WI38 (cell line): Measurements from ENCODE around the gene CHD1.

ENCODE experiments used
- H3K4me3 ChIP-seq: 2 replicates; pipeline ENCODE4 v1.5.1; 2011; ENCODE audit warnings: low read depth, mild to moderate bottlenecking, control low read depth, low read length
- TF ChIP-seq, protein P1 (sequence below): IDR thresholded peaks from 2 replicates; pipeline ENCODE4 v1.5.1; 2012; ENCODE audit warnings: low read depth, mild to moderate bottlenecking, control low read depth, low read length

Gene CHD1

DNA sequence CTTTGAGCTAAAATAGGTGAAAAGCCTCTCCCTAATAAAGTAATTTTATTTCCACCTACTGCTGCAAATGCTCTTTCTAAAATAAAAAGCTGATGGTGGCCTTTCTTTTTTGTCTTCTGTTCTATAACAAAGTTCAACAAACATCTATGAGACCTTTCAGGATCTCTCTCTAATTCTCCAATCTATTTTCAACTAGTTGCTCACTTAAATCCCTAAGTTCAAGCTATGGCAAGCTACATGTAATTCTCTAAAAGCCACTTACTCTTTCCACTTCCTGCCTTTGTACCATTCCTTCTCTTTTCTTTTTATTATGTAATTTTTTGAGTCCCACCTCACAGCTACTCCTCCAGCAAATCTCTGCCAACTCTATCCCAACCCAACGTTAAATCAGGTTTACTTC, 20.9 kb downstream of the CHD1 start:
- TF ChIP-seq, protein P1, sequence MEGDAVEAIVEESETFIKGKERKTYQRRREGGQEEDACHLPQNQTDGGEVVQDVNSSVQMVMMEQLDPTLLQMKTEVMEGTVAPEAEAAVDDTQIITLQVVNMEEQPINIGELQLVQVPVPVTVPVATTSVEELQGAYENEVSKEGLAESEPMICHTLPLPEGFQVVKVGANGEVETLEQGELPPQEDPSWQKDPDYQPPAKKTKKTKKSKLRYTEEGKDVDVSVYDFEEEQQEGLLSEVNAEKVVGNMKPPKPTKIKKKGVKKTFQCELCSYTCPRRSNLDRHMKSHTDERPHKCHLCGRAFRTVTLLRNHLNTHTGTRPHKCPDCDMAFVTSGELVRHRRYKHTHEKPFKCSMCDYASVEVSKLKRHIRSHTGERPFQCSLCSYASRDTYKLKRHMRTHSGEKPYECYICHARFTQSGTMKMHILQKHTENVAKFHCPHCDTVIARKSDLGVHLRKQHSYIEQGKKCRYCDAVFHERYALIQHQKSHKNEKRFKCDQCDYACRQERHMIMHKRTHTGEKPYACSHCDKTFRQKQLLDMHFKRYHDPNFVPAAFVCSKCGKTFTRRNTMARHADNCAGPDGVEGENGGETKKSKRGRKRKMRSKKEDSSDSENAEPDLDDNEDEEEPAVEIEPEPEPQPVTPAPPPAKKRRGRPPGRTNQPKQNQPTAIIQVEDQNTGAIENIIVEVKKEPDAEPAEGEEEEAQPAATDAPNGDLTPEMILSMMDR: no peak
- no peak overlapping the region for H3K4me3 ChIP-seq

DNA sequence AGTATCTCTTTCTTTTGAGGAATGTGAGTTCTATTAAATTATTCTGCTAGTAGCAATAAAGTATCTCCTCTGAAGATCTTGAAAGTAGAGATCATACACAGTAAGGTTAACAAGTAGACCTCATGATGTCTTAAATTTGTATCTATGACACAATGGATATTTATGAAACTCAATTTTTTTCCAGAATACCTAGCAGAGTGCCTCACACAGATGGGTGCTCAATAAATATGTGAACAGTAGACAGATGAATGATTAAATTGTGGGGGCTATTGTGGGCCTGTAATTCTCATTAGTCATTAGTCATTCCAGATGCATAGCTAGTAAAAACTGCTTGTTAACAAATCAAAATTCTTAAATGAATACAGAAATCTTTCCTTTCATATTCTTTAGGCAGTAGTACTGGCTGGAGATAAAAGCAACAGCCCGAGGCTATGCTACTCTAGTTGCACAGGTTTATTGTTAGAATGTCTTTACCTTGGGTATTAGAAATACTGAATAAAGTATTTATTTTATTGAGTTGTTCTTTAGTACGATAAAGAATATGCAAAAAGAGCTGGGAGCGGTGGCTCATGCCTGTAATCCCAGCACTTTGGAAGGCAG, 22.0 kb downstream of the CHD1 start:
- H3K4me3 ChIP-seq: no peak overlapping the region
- TF ChIP-seq, protein P1: no peak

DNA sequence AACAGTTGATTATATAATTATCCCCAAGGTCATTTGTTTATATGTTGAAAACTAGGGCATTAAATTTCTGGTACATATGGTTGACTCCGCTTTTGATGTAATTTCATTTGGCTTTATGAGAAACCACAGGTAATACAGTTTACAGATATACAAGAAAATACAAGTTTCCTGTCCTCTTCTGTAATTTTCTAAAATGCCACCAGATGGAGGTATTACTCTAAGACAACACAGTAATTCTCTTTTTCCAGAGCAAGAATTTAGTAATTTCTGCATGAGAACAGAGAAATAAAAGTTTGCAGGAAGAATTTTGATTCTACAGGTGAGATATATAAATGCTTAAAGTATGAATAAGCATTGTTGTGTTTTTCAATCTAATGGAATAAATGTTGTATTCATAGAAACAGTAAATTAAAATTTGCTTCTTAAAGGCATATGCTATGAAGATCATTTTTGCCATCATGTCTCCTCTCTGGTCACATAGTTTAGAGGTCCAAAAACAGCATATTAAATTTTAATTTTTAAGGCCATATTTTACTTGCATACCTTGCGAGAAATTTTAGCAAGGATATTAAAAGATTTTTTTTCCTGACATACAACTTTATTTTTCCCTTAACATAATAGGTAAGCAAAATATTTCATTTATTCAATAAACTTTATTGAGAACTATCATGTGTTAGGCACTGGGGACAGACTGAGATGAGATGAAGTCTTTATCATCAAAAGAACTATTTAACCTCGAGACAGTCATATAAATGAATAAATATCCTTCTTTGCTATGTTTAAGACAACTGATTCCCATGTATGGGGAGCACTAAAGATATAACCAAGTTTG, 22.7 kb downstream of the CHD1 start:
- H3K4me3 ChIP-seq: no peak overlapping the region
- TF ChIP-seq, protein P1: no peak

DNA sequence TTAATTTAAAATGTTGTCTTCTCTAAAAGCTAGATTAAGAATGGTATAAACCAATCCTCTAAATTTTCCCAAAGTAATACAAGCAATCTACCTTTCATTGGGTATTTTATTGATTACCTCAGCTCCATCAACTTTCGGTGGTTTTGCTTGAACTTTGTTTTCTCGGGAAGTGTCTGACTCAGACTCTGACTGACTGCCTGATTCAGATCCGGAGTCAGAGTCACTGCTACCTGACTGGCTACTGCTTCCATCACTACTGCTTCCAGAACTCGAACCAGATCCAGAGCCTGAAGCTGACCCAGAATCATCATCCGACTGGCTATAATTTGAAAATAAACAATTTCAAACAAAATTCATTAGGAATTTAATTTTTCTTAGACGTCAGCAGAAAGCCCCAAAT, 24.0 kb downstream of the CHD1 start:
- TF ChIP-seq, protein P1: no peak
- H3K4me3 ChIP-seq: no peak overlapping the region

DNA sequence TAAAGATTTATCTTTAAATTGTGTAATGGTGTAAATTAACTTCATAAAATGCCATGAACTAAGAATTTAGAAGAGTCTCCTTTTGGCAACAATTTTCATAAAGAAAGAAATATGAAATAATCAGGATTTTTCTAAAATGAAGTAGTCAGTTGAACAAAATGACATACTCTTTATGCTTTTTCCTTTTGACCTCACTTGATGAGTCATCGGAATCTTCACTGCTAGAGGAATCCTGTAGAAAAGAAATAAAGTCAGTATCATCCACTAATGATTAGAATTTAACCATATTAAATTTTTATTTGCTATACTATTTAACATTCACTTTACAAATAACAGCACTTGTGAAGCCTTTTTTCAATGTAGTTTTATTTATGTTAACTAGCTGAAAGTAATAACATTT, 26.1 kb downstream of the CHD1 start:
- H3K4me3 ChIP-seq: no peak overlapping the region
- TF ChIP-seq, protein P1: no peak

DNA sequence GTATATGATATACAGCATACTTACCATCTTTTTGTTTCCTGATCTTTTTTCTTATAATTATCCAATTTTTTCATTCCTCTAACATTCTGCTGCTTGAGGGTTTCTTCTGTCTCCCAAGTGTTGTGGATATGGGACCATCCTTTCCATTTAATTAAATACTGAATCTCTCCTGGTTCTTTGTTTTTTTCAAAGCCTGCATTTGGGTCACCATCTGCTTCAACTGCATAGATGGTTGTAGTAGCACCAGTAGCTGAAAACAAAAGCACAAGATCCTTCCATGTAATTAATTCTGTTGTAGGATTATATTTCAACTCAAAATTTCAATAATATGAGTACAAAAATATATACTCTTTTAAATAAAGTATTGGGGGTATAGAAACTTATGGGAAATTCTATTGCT, 29.4 kb downstream of the CHD1 start:
- no peak overlapping the region for H3K4me3 ChIP-seq
- TF ChIP-seq, protein P1: no peak

DNA sequence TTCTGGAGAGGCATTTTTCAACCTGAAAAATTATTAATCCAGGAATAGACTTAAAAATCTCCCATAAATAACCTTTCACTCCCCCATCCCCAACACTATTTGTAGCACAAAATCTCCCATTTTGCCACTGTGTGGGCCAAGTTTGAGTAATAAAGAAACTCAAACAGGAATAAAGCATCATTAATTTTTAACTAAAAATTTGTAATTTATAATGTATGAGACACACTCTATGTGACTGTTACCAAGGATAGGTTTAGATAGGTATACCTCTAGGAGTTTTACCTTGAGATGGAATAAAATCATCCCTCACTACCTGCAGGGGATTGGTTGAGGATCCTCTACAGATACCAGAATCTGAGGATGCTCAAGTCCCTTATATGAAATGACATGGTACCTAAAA, 30.1 kb downstream of the CHD1 start:
- no peak overlapping the region for H3K4me3 ChIP-seq
- TF ChIP-seq, protein P1: no peak
